PC-3 (cell line): Measurements from ENCODE around the gene MPHOSPH8.

Experiments used
- EZH2 ChIP-seq: fragments of 300-600 bp; sonication (generic); IDR thresholded peaks from one replicate; pipeline ENCODE4 v1.6.1; 2017; ENCODE audit warnings: antibody characterized with exemption, mild to moderate bottlenecking, low read length; ENCODE audit not compliant: unreplicated experiment
- EZH2phosphoT487 ChIP-seq: fragments of 300-600 bp; sonication (generic); IDR thresholded peaks from 2 replicates; pipeline ENCODE4 v1.6.1; 2018; ENCODE audit warnings: mild to moderate bottlenecking, antibody characterized with exemption, low read length, borderline replicate concordance
- TF ChIP-seq, protein P1 (sequence below): fragments of 300-600 bp; sonication (generic); conservative IDR thresholded peaks from 2 replicates; pipeline ENCODE4 v1.5.1; 2017; ENCODE audit warnings: antibody characterized with exemption, low read depth, mild to moderate bottlenecking, low read length

DNA sequence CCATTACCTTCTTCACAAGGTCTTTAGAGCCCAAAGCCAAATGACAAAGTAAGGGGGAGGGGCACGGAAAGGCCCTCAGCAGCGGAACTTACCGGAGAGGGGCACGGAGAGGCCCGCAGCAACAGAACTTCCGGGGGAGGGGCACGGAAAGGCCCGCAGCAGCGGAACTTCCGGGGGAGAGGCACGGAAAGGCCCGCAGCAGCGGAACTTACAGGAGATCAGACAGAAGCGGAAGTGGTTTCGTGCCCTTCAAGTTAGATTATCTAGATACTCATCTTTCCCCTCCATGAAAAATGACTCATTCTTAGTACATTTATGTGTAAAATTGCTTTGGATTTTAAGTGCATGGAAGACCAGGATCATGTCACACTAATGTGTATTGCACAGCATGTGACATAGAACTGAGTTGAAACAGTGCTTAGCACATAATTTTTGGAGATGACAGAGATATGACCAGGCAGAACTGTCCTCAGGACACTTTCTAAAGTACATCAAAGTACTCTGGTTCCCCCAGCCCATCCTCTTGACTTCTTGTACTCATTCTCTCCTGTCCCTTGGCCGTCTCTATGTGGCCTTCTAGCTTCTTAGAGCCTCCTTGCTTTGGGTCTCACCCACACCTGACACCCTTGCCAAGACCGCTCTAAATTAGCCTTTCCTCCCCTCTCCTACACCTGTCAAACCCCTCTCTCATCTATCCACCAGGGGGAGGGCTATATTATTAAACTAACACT lies 46.4 kb upstream of the MPHOSPH8 start:
- TF ChIP-seq, protein P1, sequence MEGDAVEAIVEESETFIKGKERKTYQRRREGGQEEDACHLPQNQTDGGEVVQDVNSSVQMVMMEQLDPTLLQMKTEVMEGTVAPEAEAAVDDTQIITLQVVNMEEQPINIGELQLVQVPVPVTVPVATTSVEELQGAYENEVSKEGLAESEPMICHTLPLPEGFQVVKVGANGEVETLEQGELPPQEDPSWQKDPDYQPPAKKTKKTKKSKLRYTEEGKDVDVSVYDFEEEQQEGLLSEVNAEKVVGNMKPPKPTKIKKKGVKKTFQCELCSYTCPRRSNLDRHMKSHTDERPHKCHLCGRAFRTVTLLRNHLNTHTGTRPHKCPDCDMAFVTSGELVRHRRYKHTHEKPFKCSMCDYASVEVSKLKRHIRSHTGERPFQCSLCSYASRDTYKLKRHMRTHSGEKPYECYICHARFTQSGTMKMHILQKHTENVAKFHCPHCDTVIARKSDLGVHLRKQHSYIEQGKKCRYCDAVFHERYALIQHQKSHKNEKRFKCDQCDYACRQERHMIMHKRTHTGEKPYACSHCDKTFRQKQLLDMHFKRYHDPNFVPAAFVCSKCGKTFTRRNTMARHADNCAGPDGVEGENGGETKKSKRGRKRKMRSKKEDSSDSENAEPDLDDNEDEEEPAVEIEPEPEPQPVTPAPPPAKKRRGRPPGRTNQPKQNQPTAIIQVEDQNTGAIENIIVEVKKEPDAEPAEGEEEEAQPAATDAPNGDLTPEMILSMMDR = no peak
- TF ChIP-seq EZH2 = no peak
- TF ChIP-seq EZH2phosphoT487 = no peak
